ENCODE data around the gene CHAT.

CHAT gene

DNA sequence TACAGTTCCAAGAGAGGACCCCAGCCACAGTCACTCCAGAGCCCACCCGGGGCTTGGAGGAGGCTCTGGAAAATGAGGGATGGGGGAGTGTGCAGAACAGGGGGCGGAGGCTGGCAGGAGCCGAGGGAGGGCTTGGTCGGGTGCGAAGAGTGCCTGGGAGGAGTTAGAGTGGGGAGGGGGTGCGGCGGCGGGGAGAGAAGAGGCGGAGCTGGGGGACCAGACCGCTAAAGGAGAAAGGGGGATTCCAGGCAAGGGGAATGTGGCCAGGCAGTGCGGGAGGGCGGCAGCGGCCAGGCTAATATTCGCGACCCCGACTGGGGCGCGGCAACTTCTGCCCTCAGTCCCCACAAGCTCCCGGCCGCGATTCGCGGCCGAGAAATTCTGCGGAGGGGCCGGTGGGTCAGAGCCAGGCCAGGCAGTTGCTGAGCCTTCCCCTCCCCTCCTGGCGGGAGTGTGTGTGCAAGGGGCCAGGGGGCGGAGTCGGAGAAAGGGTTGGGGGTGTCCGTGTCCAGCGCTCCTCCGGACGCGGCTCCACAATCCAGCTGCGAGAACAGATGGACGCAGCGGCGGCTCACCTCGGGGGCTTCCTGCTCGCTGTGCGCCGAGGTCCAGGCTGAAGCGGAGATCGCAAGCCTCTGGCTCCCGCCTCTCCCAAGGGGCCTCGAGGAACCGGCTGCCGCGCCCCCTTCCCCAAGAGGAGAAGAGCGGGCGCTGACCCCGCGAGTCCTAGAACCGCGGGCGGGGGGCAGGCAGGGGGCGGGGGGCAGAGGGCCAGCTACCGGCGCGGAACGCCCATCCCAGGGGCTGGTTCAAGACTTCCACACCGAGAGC lies 4.3 kb upstream of the CHAT start:
- no peak for DNase-seq (ENCODE audit: low spot score)
- TF ChIP-seq, protein P1, sequence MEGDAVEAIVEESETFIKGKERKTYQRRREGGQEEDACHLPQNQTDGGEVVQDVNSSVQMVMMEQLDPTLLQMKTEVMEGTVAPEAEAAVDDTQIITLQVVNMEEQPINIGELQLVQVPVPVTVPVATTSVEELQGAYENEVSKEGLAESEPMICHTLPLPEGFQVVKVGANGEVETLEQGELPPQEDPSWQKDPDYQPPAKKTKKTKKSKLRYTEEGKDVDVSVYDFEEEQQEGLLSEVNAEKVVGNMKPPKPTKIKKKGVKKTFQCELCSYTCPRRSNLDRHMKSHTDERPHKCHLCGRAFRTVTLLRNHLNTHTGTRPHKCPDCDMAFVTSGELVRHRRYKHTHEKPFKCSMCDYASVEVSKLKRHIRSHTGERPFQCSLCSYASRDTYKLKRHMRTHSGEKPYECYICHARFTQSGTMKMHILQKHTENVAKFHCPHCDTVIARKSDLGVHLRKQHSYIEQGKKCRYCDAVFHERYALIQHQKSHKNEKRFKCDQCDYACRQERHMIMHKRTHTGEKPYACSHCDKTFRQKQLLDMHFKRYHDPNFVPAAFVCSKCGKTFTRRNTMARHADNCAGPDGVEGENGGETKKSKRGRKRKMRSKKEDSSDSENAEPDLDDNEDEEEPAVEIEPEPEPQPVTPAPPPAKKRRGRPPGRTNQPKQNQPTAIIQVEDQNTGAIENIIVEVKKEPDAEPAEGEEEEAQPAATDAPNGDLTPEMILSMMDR (IDR thresholded peaks at IDR 0.05; ENCODE audit: extremely low read depth, missing control alignments): no peak

DNA sequence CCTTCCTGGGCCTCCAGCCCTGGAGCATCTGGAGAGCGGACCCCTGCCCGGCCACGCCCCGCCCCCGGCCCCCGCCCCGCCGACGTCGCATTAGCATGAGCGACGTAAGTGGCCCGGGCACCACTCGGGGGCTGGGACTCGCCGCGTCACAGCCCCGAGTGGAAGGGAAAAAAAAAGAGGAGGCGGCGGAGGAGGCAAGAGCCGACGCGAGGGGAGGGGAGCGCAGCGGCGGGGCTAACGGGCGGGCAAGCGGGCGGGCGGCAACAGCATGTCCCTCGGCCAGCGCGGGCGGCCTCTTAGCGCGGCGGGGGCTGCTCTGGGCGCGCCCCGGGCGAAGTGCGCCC lies 3.8 kb upstream of the CHAT start, which contains the start of gene SLC18A3:
SLC18A3 (plus strand) TSS at position 197 of the 344 bp plus-strand sequence. CDS start 431 bp downstream, outside the sequence.
- TF ChIP-seq, protein P1 (IDR thresholded peaks at IDR 0.05; ENCODE audit: extremely low read depth, missing control alignments): no peak
- DNase-seq (ENCODE audit: low spot score): no peak

DNA sequence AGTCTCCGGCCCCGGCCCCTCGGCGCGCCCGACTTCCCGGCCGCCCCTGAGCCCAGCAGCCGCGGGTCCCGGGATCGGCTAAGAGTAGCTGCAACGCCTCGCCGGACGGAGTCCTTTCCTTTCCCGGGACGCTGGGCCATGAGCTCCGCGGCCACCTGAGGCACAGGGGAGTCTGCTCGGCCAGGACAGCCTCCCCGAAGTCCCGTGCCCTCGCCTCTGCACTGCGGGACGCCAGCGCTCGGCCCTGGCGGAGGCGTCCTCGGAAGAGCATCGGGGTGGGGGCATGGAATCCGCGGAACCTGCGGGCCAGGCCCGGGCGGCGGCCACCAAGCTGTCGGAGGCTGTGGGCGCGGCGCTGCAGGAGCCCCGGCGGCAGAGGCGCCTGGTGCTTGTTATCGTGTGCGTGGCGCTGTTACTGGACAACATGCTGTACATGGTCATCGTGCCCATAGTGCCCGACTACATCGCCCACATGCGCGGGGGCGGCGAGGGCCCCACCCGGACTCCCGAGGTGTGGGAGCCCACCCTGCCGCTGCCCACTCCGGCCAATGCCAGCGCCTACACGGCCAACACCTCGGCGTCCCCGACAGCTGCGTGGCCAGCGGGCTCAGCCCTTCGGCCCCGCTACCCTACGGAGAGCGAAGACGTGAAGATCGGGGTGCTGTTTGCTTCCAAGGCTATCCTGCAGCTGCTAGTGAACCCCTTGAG lies 3.2 kb upstream of the CHAT start:
- TF ChIP-seq, protein P1 (IDR thresholded peaks at IDR 0.05; ENCODE audit: extremely low read depth, missing control alignments): no peak
- peak; percentile 48 for DNase-seq (ENCODE audit: low spot score)

DNA sequence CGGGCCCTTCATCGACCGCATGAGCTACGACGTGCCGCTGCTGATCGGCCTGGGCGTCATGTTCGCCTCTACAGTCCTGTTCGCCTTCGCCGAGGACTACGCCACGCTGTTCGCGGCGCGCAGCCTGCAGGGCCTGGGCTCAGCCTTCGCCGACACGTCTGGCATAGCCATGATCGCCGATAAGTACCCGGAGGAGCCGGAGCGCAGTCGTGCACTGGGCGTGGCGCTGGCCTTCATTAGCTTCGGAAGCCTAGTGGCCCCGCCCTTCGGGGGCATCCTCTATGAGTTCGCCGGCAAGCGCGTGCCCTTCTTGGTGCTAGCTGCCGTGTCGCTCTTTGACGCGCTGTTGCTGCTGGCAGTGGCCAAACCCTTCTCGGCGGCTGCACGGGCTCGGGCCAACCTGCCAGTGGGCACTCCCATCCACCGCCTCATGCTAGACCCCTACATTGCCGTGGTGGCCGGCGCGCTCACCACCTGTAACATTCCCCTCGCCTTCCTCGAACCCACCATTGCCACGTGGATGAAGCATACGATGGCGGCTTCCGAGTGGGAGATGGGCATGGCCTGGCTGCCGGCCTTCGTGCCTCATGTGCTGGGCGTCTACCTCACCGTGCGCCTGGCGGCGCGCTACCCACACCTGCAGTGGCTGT lies 2.5 kb upstream of the CHAT start:
- peak; percentile 36 for DNase-seq (ENCODE audit: low spot score)
- TF ChIP-seq, protein P1 (IDR thresholded peaks at IDR 0.05; ENCODE audit: extremely low read depth, missing control alignments): no peak

DNA sequence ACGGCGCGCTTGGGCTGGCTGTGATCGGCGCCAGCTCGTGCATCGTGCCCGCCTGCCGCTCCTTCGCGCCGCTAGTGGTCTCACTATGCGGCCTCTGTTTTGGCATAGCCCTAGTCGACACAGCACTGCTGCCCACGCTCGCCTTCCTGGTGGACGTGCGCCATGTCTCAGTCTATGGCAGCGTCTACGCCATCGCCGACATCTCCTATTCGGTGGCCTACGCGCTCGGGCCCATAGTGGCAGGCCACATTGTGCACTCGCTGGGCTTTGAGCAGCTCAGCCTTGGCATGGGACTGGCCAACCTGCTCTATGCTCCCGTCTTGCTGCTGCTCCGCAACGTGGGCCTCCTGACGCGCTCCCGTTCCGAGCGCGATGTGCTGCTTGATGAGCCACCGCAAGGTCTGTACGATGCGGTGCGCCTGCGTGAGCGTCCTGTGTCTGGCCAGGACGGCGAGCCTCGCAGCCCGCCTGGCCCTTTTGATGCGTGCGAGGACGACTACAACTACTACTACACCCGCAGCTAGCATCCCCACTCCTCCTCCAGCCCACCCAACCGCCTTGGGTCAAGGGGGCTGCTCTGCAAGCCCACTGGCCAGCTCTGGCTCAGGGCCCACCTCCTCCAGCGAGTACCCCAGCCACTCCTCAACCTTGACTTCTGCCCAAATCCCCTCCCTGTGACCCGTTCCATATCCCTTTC lies 1.9 kb upstream of the CHAT start:
- TF ChIP-seq, protein P1 (IDR thresholded peaks at IDR 0.05; ENCODE audit: extremely low read depth, missing control alignments): no peak
- DNase-seq (ENCODE audit: low spot score): peak; percentile 36

DNA sequence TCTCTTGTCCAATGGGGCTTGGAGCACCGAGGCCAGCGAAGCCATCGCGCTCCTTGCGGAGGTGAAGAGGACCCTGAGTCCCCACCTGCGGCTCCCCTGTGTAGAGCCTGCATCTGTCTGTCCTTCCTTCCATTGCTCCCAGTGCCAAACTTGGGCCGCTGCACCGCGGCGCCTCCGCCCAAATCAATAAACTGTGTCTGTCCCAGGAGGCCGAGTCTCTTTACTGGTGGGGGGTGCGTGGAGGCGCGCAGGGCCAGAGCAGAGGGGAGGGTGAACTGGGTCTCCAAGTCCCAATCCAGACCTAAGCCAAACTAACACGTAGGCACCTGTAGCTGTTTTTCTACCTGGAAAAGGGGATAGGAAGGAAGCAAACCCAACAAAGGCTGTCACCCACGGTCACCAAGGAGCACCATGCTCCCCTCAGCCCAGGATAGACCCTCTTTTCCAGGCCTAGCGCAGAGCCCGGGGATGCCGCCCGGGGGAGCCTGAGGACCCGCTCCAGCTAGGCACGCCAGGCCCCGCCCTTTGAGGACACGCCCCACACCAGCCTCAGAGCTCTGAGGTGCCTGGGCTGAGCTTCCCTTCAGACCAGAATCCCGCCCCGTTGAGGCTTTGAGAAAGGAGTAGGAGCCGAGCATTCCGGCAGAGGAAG lies 1.2 kb upstream of the CHAT start:
- DNase-seq (ENCODE audit: low spot score): peak; percentile 42
- TF ChIP-seq, protein P1 (IDR thresholded peaks at IDR 0.05; ENCODE audit: extremely low read depth, missing control alignments): no peak
